COR-L47 (cell line): ENCODE measurements around the gene C19orf81.

Experiments
- DNase-seq: peaks from one replicate; lab custom pipeline; 2025; lab: John Stamatoyannopoulos, UW

Gene C19orf81

GRCh38 chr19:50629801-50630200 is 19.4 kb upstream of the C19orf81 start:
- no peak for DNase-seq

GRCh38 chr19:50632151-50632835 is 17.0 kb upstream of the C19orf81 start:
- no peak for DNase-seq

GRCh38 chr19:50633359-50633758 is 15.9 kb upstream of the C19orf81 start:
- DNase-seq = no peak

GRCh38 chr19:50633973-50634372 is 15.3 kb upstream of the C19orf81 start:
- no peak for DNase-seq

- no peak for DNase-seq
These were observed 12.7 kb upstream of the C19orf81 start for GRCh38 chr19:50636317-50637085.

- no peak for DNase-seq
These were observed 10.6 kb upstream of the C19orf81 start for GRCh38 chr19:50638600-50638999.

- DNase-seq = no peak
These were observed 9.8 kb upstream of the C19orf81 start, which contains the start of gene SYT3 for GRCh38 chr19:50639121-50640112. Gene SYT3, minus strand, starts transcription at chr19:50639881. Its CDS starts 2,470 bp downstream, at chr19:50637411.

GRCh38 chr19:50640368-50640767 is 8.9 kb upstream of the C19orf81 start:
- DNase-seq = no peak

GRCh38 chr19:50644315-50644915 is 4.8 kb upstream of the C19orf81 start:
- DNase-seq = no peak

- DNase-seq = no peak
These were observed 4.1 kb upstream of the C19orf81 start for GRCh38 chr19:50645107-50645506.

GRCh38 chr19:50646074-50646807 is 3.0 kb upstream of the C19orf81 start:
- DNase-seq = no peak

- DNase-seq = no peak
These were observed 1.2 kb upstream of the C19orf81 start for GRCh38 chr19:50647879-50648615.

GRCh38 chr19:50648659-50649058 is 586 bp upstream of the C19orf81 start:
- DNase-seq = no peak

- DNase-seq = no peak
These were observed 1.9 kb downstream of the C19orf81 start for GRCh38 chr19:50651174-50651573.

GRCh38 chr19:50652722-50653121 is 3.5 kb downstream of the C19orf81 start:
- no peak for DNase-seq

GRCh38 chr19:50654882-50655281 is 5.6 kb downstream of the C19orf81 start:
- DNase-seq = no peak

- no peak for DNase-seq
These were observed 8.0 kb downstream of the C19orf81 start for GRCh38 chr19:50657222-50657669.

GRCh38 chr19:50657712-50658440 is 8.6 kb downstream of the C19orf81 start:
- DNase-seq = no peak
